Measurements from ENCODE around the gene PLCB1.
"Not testable (repeated sequence)": the region's sequence is repeated elsewhere in the genome, so short reads cannot be mapped to it uniquely, and the experiment has no call there.

Gene PLCB1

DNA sequence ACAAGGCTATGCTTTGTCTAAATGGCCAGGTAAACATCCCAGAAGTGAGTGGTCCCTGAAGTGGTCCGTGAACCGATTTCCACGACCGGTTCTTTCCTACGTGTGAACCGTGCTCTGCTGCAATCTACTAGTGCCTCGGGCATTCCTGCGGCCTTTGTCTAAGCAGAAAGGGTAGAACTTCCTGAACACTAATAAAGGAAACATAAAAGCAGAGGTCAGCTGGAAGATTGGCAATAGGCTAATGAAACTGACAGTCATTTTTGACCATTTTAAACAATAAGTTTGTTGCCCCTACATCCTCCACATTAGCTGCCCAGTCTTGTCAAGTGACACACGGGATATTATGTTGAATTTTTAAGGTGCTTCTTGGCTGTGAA, 410.0 kb downstream of the PLCB1 start:
- no peak for DNase-seq (ENCODE audit: low read depth in 2 of 2)

- DNase-seq (ENCODE audit: low read depth in 2 of 2), result no peak
Observed at GRCh38 chr20:8545212-8545611, 413.1 kb downstream of the PLCB1 start.

DNA sequence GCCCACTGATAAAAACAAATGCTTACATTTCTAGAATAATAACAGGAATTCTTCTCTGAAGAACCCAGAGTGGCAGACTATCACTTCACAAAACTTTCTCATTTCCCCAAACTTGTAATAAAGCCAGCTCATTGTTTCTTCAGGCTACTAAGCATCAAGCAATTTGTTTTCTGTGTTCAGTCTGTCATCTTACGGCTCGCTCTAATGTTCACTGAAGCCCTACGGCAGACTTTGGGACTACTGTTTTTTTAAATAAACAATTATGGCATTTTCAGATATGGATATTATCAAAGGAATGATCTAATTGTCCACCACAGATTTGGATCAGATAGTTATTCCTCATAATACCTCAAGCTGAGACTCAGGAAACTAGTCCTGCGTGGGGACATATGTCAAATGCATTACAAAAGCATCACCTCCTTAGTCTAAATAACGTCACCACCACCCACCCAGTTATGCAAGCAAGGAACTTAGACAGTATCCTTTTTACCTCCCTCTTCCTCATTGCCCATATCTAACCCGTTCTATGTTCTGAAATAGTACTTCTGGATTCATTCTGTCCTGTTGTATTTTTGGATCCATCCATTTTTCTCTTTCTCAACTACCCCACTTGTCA, 415.1 kb downstream of the PLCB1 start:
- no peak for DNase-seq (ENCODE audit: low read depth in 2 of 2)

GRCh38 chr20:8547968-8548588, 416.0 kb downstream of the PLCB1 start:
- DNase-seq (ENCODE audit: low read depth in 2 of 2), result no peak

- DNase-seq (ENCODE audit: low read depth in 2 of 2), result no peak
Observed at GRCh38 chr20:8549192-8549591, 417.1 kb downstream of the PLCB1 start.

- no peak for DNase-seq (ENCODE audit: low read depth in 2 of 2)
Observed at GRCh38 chr20:8557711-8558110, 425.6 kb downstream of the PLCB1 start.

DNA sequence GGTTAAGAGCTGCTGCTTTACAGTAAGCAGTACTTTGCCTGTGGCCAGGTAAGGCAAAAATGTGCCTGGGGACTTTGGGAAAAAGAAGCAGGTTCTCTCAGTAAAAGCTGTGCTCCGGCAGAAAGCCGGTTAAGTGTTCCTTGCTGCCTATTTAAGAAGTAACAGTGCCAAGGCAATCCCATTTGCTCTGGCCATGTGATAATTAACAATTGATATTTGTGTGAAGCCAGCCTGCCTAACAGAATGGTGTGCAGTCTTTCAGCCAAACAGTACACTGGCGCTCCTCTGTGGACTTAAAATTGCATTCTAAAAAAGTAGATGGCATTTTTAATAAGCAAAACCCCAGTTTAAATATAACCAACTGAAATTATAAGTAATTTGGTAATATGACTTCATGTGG, 430.3 kb downstream of the PLCB1 start:
- no peak for DNase-seq (ENCODE audit: low read depth in 2 of 2)

- DNase-seq (ENCODE audit: low read depth in 2 of 2), result no peak
Observed at GRCh38 chr20:8568075-8568474, 436.0 kb downstream of the PLCB1 start.

DNA sequence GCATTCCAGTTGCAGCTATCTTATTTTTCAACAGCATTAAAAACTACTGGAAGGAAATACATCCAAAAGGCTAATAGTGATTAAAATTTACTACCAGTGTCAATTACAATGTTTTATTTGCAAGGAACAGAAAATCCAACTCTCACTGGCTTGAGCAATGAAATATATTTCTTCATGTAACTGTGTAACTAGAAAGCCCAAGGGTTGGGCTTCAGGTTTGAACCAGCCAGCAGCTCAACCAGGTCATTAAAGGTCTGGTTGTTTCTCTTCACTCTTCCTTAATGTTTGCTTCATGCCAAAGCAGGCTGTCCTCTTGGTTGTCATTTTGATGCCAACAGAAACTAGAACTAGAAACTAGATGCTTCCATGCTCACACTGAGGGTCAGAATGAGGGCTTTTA, 437.7 kb downstream of the PLCB1 start:
- no peak for DNase-seq (ENCODE audit: low read depth in 2 of 2)

- no peak for DNase-seq (ENCODE audit: low read depth in 2 of 2)
Observed at GRCh38 chr20:8571611-8572010, 439.5 kb downstream of the PLCB1 start.

DNA sequence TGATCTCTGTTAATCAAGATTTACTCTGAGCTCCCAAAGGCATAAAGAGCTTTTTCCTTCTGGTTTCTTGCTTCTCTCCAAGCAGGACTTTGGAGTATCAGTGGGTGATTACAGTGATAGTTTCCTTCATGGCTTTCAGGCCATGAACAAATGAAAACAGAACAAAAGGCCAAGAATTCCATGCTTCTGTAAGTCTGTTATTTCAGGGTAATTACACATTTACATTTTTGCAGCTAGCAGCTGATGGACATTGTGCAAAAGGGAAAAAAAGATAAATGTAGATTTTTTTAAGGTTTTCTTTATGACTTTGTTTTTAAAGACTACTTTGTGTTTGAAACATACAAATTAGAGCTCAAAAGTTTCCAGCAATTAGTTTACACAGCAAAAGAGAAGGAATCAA, 441.6 kb downstream of the PLCB1 start:
- no peak for DNase-seq (ENCODE audit: low read depth in 2 of 2)

- no peak for DNase-seq (ENCODE audit: low read depth in 2 of 2)
Observed at GRCh38 chr20:8575114-8575513, 443.0 kb downstream of the PLCB1 start.

DNA sequence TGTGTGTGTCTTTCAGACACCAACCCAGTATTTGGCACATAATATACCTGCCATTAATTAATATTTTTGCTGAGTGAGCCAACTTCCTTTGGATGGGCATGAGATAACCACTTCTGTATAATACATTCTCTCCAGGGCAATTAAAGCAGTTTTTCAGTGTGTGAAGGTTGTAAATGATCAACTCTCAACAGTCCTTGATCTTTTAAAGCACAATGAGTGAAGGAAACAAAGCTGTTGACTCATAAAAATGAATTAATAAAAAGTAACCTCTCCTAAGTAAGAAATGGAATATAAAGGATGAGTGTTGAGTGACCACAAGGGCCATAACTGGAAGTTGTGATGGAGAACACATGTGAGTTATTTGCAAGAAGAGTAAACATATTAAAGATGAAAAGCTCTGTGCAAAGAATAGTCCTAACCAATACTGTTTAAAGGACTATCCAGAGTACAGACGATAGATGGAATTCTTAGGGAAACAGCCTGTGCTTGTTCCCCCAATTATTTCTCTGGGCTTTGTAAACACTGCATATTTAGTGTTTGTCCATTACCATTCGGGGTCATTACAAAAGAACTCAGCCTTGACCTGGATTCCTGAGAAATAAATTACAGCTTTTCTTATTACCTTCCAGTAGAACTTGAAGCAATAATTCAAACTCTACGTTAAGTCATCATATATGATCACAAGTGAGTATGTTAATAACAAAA, 446.2 kb downstream of the PLCB1 start:
- no peak for DNase-seq (ENCODE audit: low read depth in 2 of 2)

- no peak for DNase-seq (ENCODE audit: low read depth in 2 of 2)
Observed at GRCh38 chr20:8579035-8579434, 447.0 kb downstream of the PLCB1 start.

- no peak for DNase-seq (ENCODE audit: low read depth in 2 of 2)
Observed at GRCh38 chr20:8581446-8582183, 449.5 kb downstream of the PLCB1 start.

DNA sequence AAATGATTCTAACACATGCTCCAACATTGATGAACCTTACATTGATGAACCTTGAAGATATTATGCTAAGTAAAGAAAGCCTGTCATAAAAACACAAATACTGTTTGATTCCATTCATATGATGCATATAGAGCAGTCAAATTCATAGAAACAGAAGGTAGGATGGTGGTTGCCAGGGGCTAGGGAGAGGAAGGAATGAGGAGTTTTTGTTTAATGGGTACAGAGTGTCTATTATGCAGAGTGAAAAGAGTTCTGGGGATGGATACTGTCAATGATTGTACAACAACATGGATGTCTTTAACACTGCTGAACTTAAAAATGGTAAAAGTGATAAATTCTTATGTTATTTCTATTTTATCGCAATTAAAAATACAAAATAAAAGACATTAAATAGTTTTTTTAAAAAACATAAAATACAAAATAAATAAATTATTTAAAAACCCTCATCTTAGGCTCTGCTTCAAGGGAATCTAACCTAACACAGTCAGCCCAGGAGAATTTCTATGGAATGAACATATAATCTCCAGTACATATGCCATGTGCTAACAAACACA, 451.0 kb downstream of the PLCB1 start:
- DNase-seq (ENCODE audit: low read depth in 2 of 2), result no peak

- DNase-seq (ENCODE audit: low read depth in 2 of 2), result no peak
Observed at GRCh38 chr20:8583566-8584043, 451.5 kb downstream of the PLCB1 start.

DNA sequence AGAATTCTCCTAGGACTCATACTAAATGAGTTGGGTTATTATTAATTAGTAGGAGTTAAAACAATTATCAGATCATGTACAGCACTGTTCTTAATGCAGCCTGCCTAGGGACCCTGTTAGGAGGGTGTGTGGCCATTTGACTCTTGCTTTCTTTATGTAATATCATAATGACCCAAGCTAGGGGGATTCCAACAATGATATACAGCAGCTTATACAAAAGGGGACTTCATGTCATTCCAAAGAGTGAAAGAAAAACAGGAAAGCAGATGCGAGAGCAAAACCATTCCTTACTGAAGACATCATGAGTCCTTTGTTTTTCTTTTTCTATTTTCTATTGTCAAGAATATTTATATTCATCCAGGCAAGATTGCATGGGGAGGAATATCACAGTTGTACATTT, 455.2 kb downstream of the PLCB1 start:
- no peak for DNase-seq (ENCODE audit: low read depth in 2 of 2)

DNA sequence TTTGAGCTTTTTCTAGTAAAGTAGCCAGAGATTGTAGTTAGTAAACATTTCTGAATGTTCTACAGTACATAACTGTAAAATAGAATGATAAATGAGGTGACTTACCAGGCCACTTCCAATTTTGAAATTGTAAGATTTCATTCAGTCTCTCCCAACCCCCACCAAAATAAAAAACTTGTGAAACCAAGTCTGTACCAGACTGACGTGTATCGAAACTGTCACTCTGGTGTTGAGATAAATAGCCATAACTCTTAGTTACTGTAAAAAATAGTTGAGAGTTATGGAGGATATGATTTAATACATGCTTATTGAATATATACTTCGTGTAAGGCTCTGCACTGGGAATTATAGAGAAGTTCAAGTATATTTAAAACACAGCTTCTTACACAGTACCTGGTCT, 455.7 kb downstream of the PLCB1 start:
- DNase-seq (ENCODE audit: low read depth in 2 of 2), result no peak

- DNase-seq (ENCODE audit: low read depth in 2 of 2), result no peak
Observed at GRCh38 chr20:8589956-8590355, 457.9 kb downstream of the PLCB1 start.

- not testable (repeated sequence) for DNase-seq (ENCODE audit: low read depth in 2 of 2)
Observed at GRCh38 chr20:8600910-8601541, 469.0 kb downstream of the PLCB1 start.

- DNase-seq (ENCODE audit: low read depth in 2 of 2), result no peak
Observed at GRCh38 chr20:8601542-8601912, 469.5 kb downstream of the PLCB1 start.

Data from stimulated activated CD4-positive, alpha-beta T cell treated with anti-CD3 and anti-CD28 coated beads, Interleukin-1b, Interleukin-23, amount 100 ng/mL, for 4 hours (primary cell).